Frontal cortex (tissue), 4 donors: ENCODE data around the gene ZNF341. TPM values are rescaled to one million over a fixed set of nuclear protein-coding genes. Genes with fewer than 3 reads are reported as not detected.
"Not testable (repeated sequence)": the region's sequence is repeated elsewhere in the genome, so short reads cannot be mapped to it uniquely, and the experiment has no call there.

ENCODE experiments used
- DNase-seq, 2 donors: peaks; one replicate each; pipeline ENCODE4 v3.0.0; 2012; ENCODE audit warnings: low spot score in 2 of 2
- FAIRE-seq: peaks from 2 replicates; lab custom pipeline; 2012; peaks lifted over from hg19 to GRCh38; lab: Jason Lieb, UNC
- total RNA-seq: library from RNA; depleted of rRNA; stranded (reverse); fragments of >200 nt; gene quantifications from one replicate; pipeline ENCODE4 v1.2.3, GENCODE V29; 2014
- donor health status: control.
- donor health status: control.
- donor health status: control.

The ZNF341 gene
- total RNA-seq, 1 donor from 2014 or later = 2.4 TPM

- DNase-seq (no peak), FAIRE-seq (no peak)
These were observed 4.0 kb upstream of the ZNF341 start for GRCh38 chr20:33727806-33728205.

GRCh38 chr20:33728463-33728862, 3.3 kb upstream of the ZNF341 start:
- no peak for FAIRE-seq

GRCh38 chr20:33729101-33729500, 2.7 kb upstream of the ZNF341 start:
- no peak for FAIRE-seq
- no peak for DNase-seq

More at GRCh38 chr20:33728463-33728862, 3.3 kb upstream of the ZNF341 start:
- no peak for DNase-seq

- FAIRE-seq (no peak), DNase-seq (no peak)
These were observed 677 bp upstream of the ZNF341 start for GRCh38 chr20:33730946-33731692.

- DNase-seq (peak; percentile 23 to 87), FAIRE-seq (no peak)
These were observed 572 bp downstream of the ZNF341 start for GRCh38 chr20:33732166-33732970.

GRCh38 chr20:33733654-33734576, 2.1 kb downstream of the ZNF341 start:
- FAIRE-seq (no peak), DNase-seq (no peak)

- FAIRE-seq (no peak), DNase-seq (no peak)
These were observed 5.2 kb downstream of the ZNF341 start for GRCh38 chr20:33736962-33737361.

- FAIRE-seq = no peak
- no peak for DNase-seq
These were observed 7.7 kb downstream of the ZNF341 start for GRCh38 chr20:33739493-33739892.

GRCh38 chr20:33740189-33740588, 8.4 kb downstream of the ZNF341 start:
- DNase-seq = no peak
- FAIRE-seq = no peak

- DNase-seq (no peak), FAIRE-seq (no peak)
These were observed 12.4 kb downstream of the ZNF341 start for GRCh38 chr20:33744181-33744580.

- DNase-seq = no peak
- no peak for FAIRE-seq
These were observed 13.1 kb downstream of the ZNF341 start for GRCh38 chr20:33744773-33745385.

GRCh38 chr20:33746325-33746998, 14.7 kb downstream of the ZNF341 start:
- DNase-seq (no peak), FAIRE-seq (no peak)

- FAIRE-seq (no peak), DNase-seq (no peak)
These were observed 20.0 kb downstream of the ZNF341 start for GRCh38 chr20:33751775-33752174.

GRCh38 chr20:33753143-33753542, 21.3 kb downstream of the ZNF341 start:
- no peak for DNase-seq
- FAIRE-seq = no peak

- FAIRE-seq (no peak), DNase-seq (no peak)
These were observed 22.0 kb downstream of the ZNF341 start for GRCh38 chr20:33753763-33754162.

GRCh38 chr20:33755936-33756490, 24.2 kb downstream of the ZNF341 start:
- not testable (repeated sequence) for DNase-seq

GRCh38 chr20:33757046-33757445, 25.2 kb downstream of the ZNF341 start:
- FAIRE-seq = no peak
- no peak for DNase-seq

More at GRCh38 chr20:33755936-33756490, 24.2 kb downstream of the ZNF341 start:
- FAIRE-seq = not testable (repeated sequence)

GRCh38 chr20:33757458-33757857, 25.7 kb downstream of the ZNF341 start:
- FAIRE-seq = no peak
- no peak for DNase-seq
